Natural killer cell (primary cell): Measurements from ENCODE around the gene KRTAP20-2. TPM values are rescaled to one million over a fixed set of nuclear protein-coding genes. Genes with fewer than 3 reads are reported as not detected.

Source experiments
- ATAC-seq, 3 donors: fragments of 150-1000 bp in 2 of 3; fragments of 200-7000 bp in 1 of 3; cut with Tn5 transposase; 1 replicate in 1 of 3; 2 replicates in 2 of 3; pipeline ENCODE4 v1.10.0; 2021; ENCODE audit warnings: mild to moderate bottlenecking in 2 of 3, moderate library complexity in 2 of 3
- DNase-seq, 2 donors: peaks; one replicate each; pipeline versions ENCODE4 v3.0.0 to v3.0.0-alpha.2; 2013 to 2021; ENCODE audit warnings: mixed read lengths in 1 of 2
- H3K27ac ChIP-seq: one replicate; pipeline ENCODE4 v1.5.1; 2013; ENCODE audit warnings: mild to moderate bottlenecking, low read length
- H3K27me3 ChIP-seq: one replicate; pipeline ENCODE4 v1.6.1; 2013; ENCODE audit warnings: low read length; ENCODE audit not compliant: control insufficient read depth, insufficient read depth
- H3K36me3 ChIP-seq: one replicate; pipeline ENCODE4 v1.6.1; 2013; ENCODE audit warnings: low read length; ENCODE audit not compliant: control insufficient read depth, insufficient read depth
- H3K4me1 ChIP-seq: one replicate; pipeline ENCODE4 v1.6.1; 2013; ENCODE audit warnings: low read length; ENCODE audit not compliant: control insufficient read depth, insufficient read depth
- H3K4me3 ChIP-seq: one replicate; pipeline ENCODE4 v1.5.1; 2013; ENCODE audit warnings: low read length
- H3K9me3 ChIP-seq: one replicate; pipeline ENCODE4 v1.6.1; 2013; ENCODE audit warnings: low read length; ENCODE audit not compliant: control insufficient read depth, insufficient read depth
- H3K27ac Mint-ChIP-seq, 2 donors: one replicate each; pipeline ENCODE4 v1.8.0; 2022; ENCODE audit warnings: mild to moderate bottlenecking in 2 of 2, mixed read lengths in 2 of 2, moderate library complexity in 1 of 2
- H3K27me3 Mint-ChIP-seq, 2 donors: one replicate each; pipeline ENCODE4 v1.8.0; 2022; ENCODE audit warnings: low read depth in 2 of 2, mixed read lengths in 2 of 2
- H3K36me3 Mint-ChIP-seq: one replicate; pipeline ENCODE4 v1.8.0; 2022; ENCODE audit warnings: mixed read lengths
- H3K4me1 Mint-ChIP-seq, 2 donors: one replicate each; pipeline ENCODE4 v1.8.0; 2022; ENCODE audit warnings: mixed read lengths in 2 of 2
- H3K4me3 Mint-ChIP-seq: one replicate; pipeline ENCODE4 v1.8.0; 2022; ENCODE audit warnings: mild to moderate bottlenecking, moderate library complexity, mixed read lengths
- H3K9me3 Mint-ChIP-seq, 2 donors: one replicate each; pipeline ENCODE4 v1.8.0; 2022; ENCODE audit warnings: mixed read lengths in 2 of 2
- CTCF ChIP-seq: fragments of 200-600 bp; IDR thresholded peaks from one replicate; pipeline ENCODE4 v1.8.0; 2022; ENCODE audit warnings: antibody characterized with exemption
- WGBS: methylation state at CpG from one replicate; pipeline ENCODE4 v1.1.7; 2013; ENCODE audit warnings: missing lambda C conversion rate; ENCODE audit not compliant: insufficient coverage; 5-methylcytosine and 5-hydroxymethylcytosine counted together
- intact Hi-C: fragments of 100-400 bp; cut with micrococcal nuclease; formaldehyde crosslinking; loops from one replicate; pipeline ENCODE4 v1.14.2; 2022
- total RNA-seq, 4 donors: library from RNA; stranded (reverse); fragments of 120-200 nt in 1 of 4; gene quantifications; one replicate each; pipeline versions ENCODE4 v1.2.3 to v1.2.4, GENCODE V29; 2013 to 2022

KRTAP20-2 gene
- total RNA-seq, 3 donors from 2014 or later (not counting 1 experiment from before 2014, with no cell fraction given), result not detected

- peaks cover 4% of the 10 kb centered on the region for H3K9me3 ChIP-seq
- Mint-ChIP-seq H3K4me3 (no peak overlapping the region), H3K36me3 (no peaks in the 10 kb centered on the region), H3K4me1 (no peaks in the 10 kb centered on the region), H3K27ac (no peak overlapping the region), H3K27me3 (no peaks in the 10 kb centered on the region), H3K9me3 (peaks cover 6 to 9% of the 10 kb centered on the region in 2 donors)
- no peak for TF ChIP-seq CTCF
- no peaks in the 10 kb centered on the region for H3K27me3 ChIP-seq
- DNase-seq, result no peak
- no peak overlapping the region for H3K27ac ChIP-seq
- H3K4me3 ChIP-seq, result no peak overlapping the region
- no peak for ATAC-seq
- H3K36me3 ChIP-seq, result no peaks in the 10 kb centered on the region
- no peaks in the 10 kb centered on the region for H3K4me1 ChIP-seq
- intact Hi-C loops, result no loop called here
These were observed 19.8 kb upstream of the KRTAP20-2 start for GRCh38 chr21:30615199-30615598.

GRCh38 chr21:30616125-30616524, 18.9 kb upstream of the KRTAP20-2 start, which contains the start of gene KRTAP20-1:
KRTAP20-1 (plus strand) TSS chr21:30616425; CDS start chr21:30616455, 30 bp downstream.
- no peaks in the 10 kb centered on the region for H3K4me1 Mint-ChIP-seq
- no peak for DNase-seq
- H3K27me3 ChIP-seq, result no peaks in the 10 kb centered on the region
- no peaks in the 10 kb centered on the region for H3K27me3 Mint-ChIP-seq
- WGBS, result no CpG with 5 or more reads among the region's 2 CpGs
- no peaks in the 10 kb centered on the region for H3K36me3 Mint-ChIP-seq
- peaks cover 3 to 4% of the 10 kb centered on the region in 2 donors for H3K9me3 Mint-ChIP-seq
- H3K4me3 ChIP-seq, result no peak within 1 kb of the TSS
- no peaks in the 10 kb centered on the region for H3K36me3 ChIP-seq
- no peak for ATAC-seq
- no peak within 1 kb of the TSS for H3K4me3 Mint-ChIP-seq
- H3K27ac Mint-ChIP-seq, result no peak within 1 kb of the TSS
- intact Hi-C loops, result no loop called here
- no peak for TF ChIP-seq CTCF
- no peaks in the 10 kb centered on the region for H3K4me1 ChIP-seq
- no peak within 1 kb of the TSS for H3K27ac ChIP-seq
- H3K9me3 ChIP-seq, result peaks cover 4% of the 10 kb centered on the region

- peaks cover 11% of the 10 kb centered on the region for H3K9me3 ChIP-seq
- no peaks in the 10 kb centered on the region for H3K4me1 ChIP-seq
- H3K4me1 Mint-ChIP-seq, result no peaks in the 10 kb centered on the region
- H3K27me3 Mint-ChIP-seq, result no peaks in the 10 kb centered on the region
- no peak overlapping the region for H3K4me3 Mint-ChIP-seq
- no peak overlapping the region for H3K27ac Mint-ChIP-seq
- no peaks in the 10 kb centered on the region for H3K36me3 ChIP-seq
- TF ChIP-seq CTCF, result no peak
- H3K27ac ChIP-seq, result no peak overlapping the region
- peaks cover 0 to 6% of the 10 kb centered on the region in 2 donors for H3K9me3 Mint-ChIP-seq
- H3K4me3 ChIP-seq, result no peak overlapping the region
- no peak for ATAC-seq
- no peaks in the 10 kb centered on the region for H3K36me3 Mint-ChIP-seq
- DNase-seq, result no peak
- H3K27me3 ChIP-seq, result no peaks in the 10 kb centered on the region
- intact Hi-C loops, result no loop called here
These were observed 14.9 kb upstream of the KRTAP20-2 start for GRCh38 chr21:30620080-30620479.

GRCh38 chr21:30620522-30620921, 14.5 kb upstream of the KRTAP20-2 start, which contains the start of gene KRTAP20-4:
KRTAP20-4 (plus strand) TSS chr21:30620627.
- Mint-ChIP-seq H3K27ac (no peak within 1 kb of the TSS), H3K27me3 (no peaks in the 10 kb centered on the region), H3K36me3 (no peaks in the 10 kb centered on the region), H3K9me3 (peaks cover 0 to 6% of the 10 kb centered on the region in 2 donors), H3K4me1 (no peaks in the 10 kb centered on the region), H3K4me3 (no peak within 1 kb of the TSS)
- no peak for TF ChIP-seq CTCF
- intact Hi-C loops, result no loop called here
- peaks cover 16% of the 10 kb centered on the region for H3K9me3 ChIP-seq
- H3K27ac ChIP-seq, result no peak within 1 kb of the TSS
- H3K4me1 ChIP-seq, result no peaks in the 10 kb centered on the region
- DNase-seq (no peak), ATAC-seq (no peak)
- H3K36me3 ChIP-seq, result no peaks in the 10 kb centered on the region
- H3K27me3 ChIP-seq, result no peaks in the 10 kb centered on the region
- 75% methylated on average over 2 of the region's 3 CpGs for WGBS
- H3K4me3 ChIP-seq, result no peak within 1 kb of the TSS
